HCT116 (cell line): ENCODE data around the gene ACOT7. TPM values are rescaled to one million over a fixed set of nuclear protein-coding genes. Genes with fewer than 3 reads are reported as not detected.

Source experiments
- ATAC-seq: fragments of 200-7000 bp; cut with Tn5 transposase; 2 replicates; pipeline ENCODE4 v1.9.1; 2020; ENCODE audit warnings: mild to moderate bottlenecking, moderate library complexity
- BruUV-seq: library from RNA; stranded (reverse); fragments of 400-500 nt; replicated peaks from 2 replicates; lab custom pipeline; 2021; lab: Mats Ljungman, UMichigan
- CTCF ChIA-PET: fragments of 300-600 bp; sonication (Branson Sonifier 250); formaldehyde crosslinking; loops from one replicate; lab custom pipeline; 2021; ENCODE audit warnings: antibody characterized with exemption; lab: Charles Lee
- POLR2A ChIA-PET: fragments of 300-600, 350-600 bp; sonication (Branson Sonifier 250); formaldehyde crosslinking; loops from one replicate; lab custom pipeline; 2021; ENCODE audit warnings: antibody characterized with exemption; lab: Charles Lee
- RAD21 ChIA-PET, 2 experiments: fragments of 300-600 bp; sonication (Branson Sonifier 250); formaldehyde crosslinking; loops; one replicate each; lab custom pipeline; 2023; ENCODE audit warnings: low total read pairs in 2 of 2; ENCODE audit not compliant: uncharacterized antibody in 2 of 2, unreplicated experiment in 2 of 2, low non-redundant PET in 1 of 2; lab: Charles Lee
- DNase-seq: peaks from one replicate; pipeline ENCODE4 v3.0.0-alpha.2; 2010; ENCODE audit warnings: low read depth, low spot score
- H2AFZ ChIP-seq: fragments of 200-600 bp; shearing (Covaris generic), sonication (generic); 2 replicates; pipeline ENCODE4 v1.6.1; 2017; ENCODE audit warnings: low read depth, mixed run types, mixed read lengths, antibody characterized with exemption, low read length; ENCODE audit not compliant: poor library complexity, severe bottlenecking
- H3K27ac ChIP-seq: 2 replicates; pipeline ENCODE4 v1.5.1; 2012; ENCODE audit warnings: low read depth, low read length
- H3K27me3 ChIP-seq: fragments of 200-600 bp; sonication (generic); 2 replicates; pipeline ENCODE4 v1.6.1; 2016; ENCODE audit warnings: mixed run types, low read length, mixed read lengths; ENCODE audit not compliant: insufficient read depth
- H3K36me3 ChIP-seq, 2 experiments: fragments of 200-500 bp in 1 of 2; fragments of 200-600 bp in 1 of 2; sonication (Bioruptor generic) in 1 of 2; sonication (generic) in 1 of 2; 2 replicates each; pipeline versions ENCODE4 v1.5.1 to v1.6.1; 2014 to 2016; ENCODE audit warnings: low read length in 2 of 2, inconsistent platforms in 1 of 2, mixed read lengths in 1 of 2, mixed run types in 1 of 2; ENCODE audit not compliant: insufficient read depth in 2 of 2, control insufficient read depth in 1 of 2
- H3K4me1 ChIP-seq, 2 experiments: fragments of 200-600 bp in 1 of 2; sonication (generic) in 1 of 2; 2 replicates each; pipeline versions ENCODE4 v1.5.1 to v1.6.1; 2012 to 2017; ENCODE audit warnings: low read length in 2 of 2, inconsistent platforms in 1 of 2, mild to moderate bottlenecking in 1 of 2, mixed read lengths in 1 of 2, mixed run types in 1 of 2, moderate library complexity in 1 of 2; ENCODE audit not compliant: insufficient read depth in 2 of 2, control insufficient read depth in 1 of 2
- H3K4me2 ChIP-seq: fragments of 200-600 bp; sonication (generic); 2 replicates; pipeline ENCODE4 v1.6.1; 2017; ENCODE audit warnings: mixed run types, low read length, mixed read lengths
- H3K4me3 ChIP-seq, 2 experiments: fragments of 200-600 bp in 1 of 2; sonication (generic) in 1 of 2; replicated peaks in 1 of 2; 2 replicates each; pipeline ENCODE4 v1.5.1; 2011 to 2016; ENCODE audit warnings: low read length in 2 of 2, control low read depth in 1 of 2, low read depth in 1 of 2, mild to moderate bottlenecking in 1 of 2, mixed read lengths in 1 of 2, mixed run types in 1 of 2
- H3K79me2 ChIP-seq: fragments of 200-600 bp; sonication (generic); 2 replicates; pipeline ENCODE4 v1.6.1; 2017; ENCODE audit warnings: mild to moderate bottlenecking, mixed run types, low read length, moderate library complexity, mixed read lengths; ENCODE audit not compliant: insufficient read depth
- H3K9ac ChIP-seq: fragments of 200-600 bp; sonication (generic); 2 replicates; pipeline ENCODE4 v1.6.1; 2016; ENCODE audit warnings: low read length, mixed read lengths
- H3K9me2 ChIP-seq: fragments of 200-600 bp; sonication (generic), shearing (Covaris generic); 2 replicates; pipeline ENCODE4 v1.6.1; 2017; ENCODE audit warnings: mixed run types, mild to moderate bottlenecking, moderate library complexity; ENCODE audit not compliant: insufficient read depth
- H3K9me3 ChIP-seq, 2 experiments: fragments of 200-500 bp in 1 of 2; fragments of 200-600 bp in 1 of 2; sonication (Bioruptor generic) in 1 of 2; sonication (generic) in 1 of 2; 2 replicates each; pipeline ENCODE4 v1.6.1; 2014 to 2017; ENCODE audit warnings: low read length in 2 of 2, mixed read lengths in 2 of 2, inconsistent platforms in 1 of 2, low read depth in 1 of 2, mild to moderate bottlenecking in 1 of 2, mixed run types in 1 of 2, moderate library complexity in 1 of 2; ENCODE audit not compliant: control insufficient read depth in 1 of 2, insufficient read depth in 1 of 2
- H4K20me1 ChIP-seq: fragments of 200-600 bp; sonication (generic), shearing (Covaris generic); 2 replicates; pipeline ENCODE4 v1.6.1; 2017; ENCODE audit warnings: mixed run types, mild to moderate bottlenecking, moderate library complexity; ENCODE audit not compliant: insufficient read depth
- CEBPB ChIP-seq: IDR thresholded peaks from 2 replicates; pipeline ENCODE4 v1.6.1; 2012; ENCODE audit warnings: low read depth
- CTCF ChIP-seq, 3 experiments: fragments of 200-600 bp in 1 of 3; sonication (generic) in 1 of 3; IDR thresholded peaks in 2 of 3; conservative IDR thresholded peaks in 1 of 3; 2 replicates each; pipeline ENCODE4 v1.5.1; 2012 to 2017; ENCODE audit warnings: low read depth in 2 of 3, low read length in 2 of 3, antibody characterized with exemption in 1 of 3, borderline replicate concordance in 1 of 3, control low read depth in 1 of 3, mild to moderate bottlenecking in 1 of 3, mixed read lengths in 1 of 3, mixed run types in 1 of 3, moderate library complexity in 1 of 3; ENCODE audit not compliant: insufficient read depth in 1 of 3
- EGR1 ChIP-seq: IDR thresholded peaks from 2 replicates; pipeline ENCODE4 v1.6.1; 2012; ENCODE audit warnings: low read depth
- JUND ChIP-seq: IDR thresholded peaks from 2 replicates; pipeline ENCODE4 v1.6.1; 2012
- MAX ChIP-seq: IDR thresholded peaks from 2 replicates; pipeline ENCODE4 v1.6.1; 2012
- POLR2A ChIP-seq: IDR thresholded peaks from 2 replicates; pipeline ENCODE4 v1.7.0; 2011; ENCODE audit warnings: borderline replicate concordance; ENCODE audit not compliant: insufficient read depth, insufficient read length; ENCODE audit errors: extremely low read depth
- POLR2AphosphoS5 ChIP-seq: IDR thresholded peaks from 2 replicates; pipeline ENCODE4 v1.6.1; 2011; ENCODE audit warnings: mild to moderate bottlenecking, low read depth, low read length, moderate library complexity
- RAD21 ChIP-seq: IDR thresholded peaks from 2 replicates; pipeline ENCODE4 v1.6.1; 2012; ENCODE audit warnings: low read depth, mild to moderate bottlenecking
- REST ChIP-seq: IDR thresholded peaks from 2 replicates; pipeline ENCODE4 v1.6.1; 2012; ENCODE audit warnings: low read depth
- SIN3A ChIP-seq: IDR thresholded peaks from 2 replicates; pipeline ENCODE4 v1.6.1; 2012; ENCODE audit warnings: low read depth
- TCF7L2 ChIP-seq: IDR thresholded peaks from 2 replicates; pipeline ENCODE4 v1.7.0; 2011; ENCODE audit warnings: borderline replicate concordance, inconsistent platforms; ENCODE audit not compliant: insufficient read depth, insufficient read length; ENCODE audit errors: extremely low read depth
- YY1 ChIP-seq: IDR thresholded peaks from 2 replicates; pipeline ENCODE4 v1.6.1; 2011; ENCODE audit warnings: low read length, low read depth, moderate library complexity, mild to moderate bottlenecking; ENCODE audit not compliant: insufficient replicate concordance; ENCODE audit errors: extremely low read depth
- ZFX ChIP-seq: fragments of 450-650 bp; IDR thresholded peaks from 2 replicates; pipeline ENCODE4 v1.6.1; 2017
- ZNF274 ChIP-seq: fragments of 200-500 bp; sonication (Bioruptor generic); IDR thresholded peaks from 2 replicates; pipeline ENCODE4 v1.6.1; 2014; ENCODE audit warnings: mild to moderate bottlenecking, low read depth, low read length, inconsistent platforms
- intact Hi-C: fragments of 100-400 bp; cut with micrococcal nuclease; formaldehyde crosslinking; loops from 2 replicates; pipeline ENCODE4 v1.10.0; 2022
- total RNA-seq: library from RNA; stranded (reverse); gene quantifications from one replicate; pipeline ENCODE4 v1.2.1, GENCODE V29; 2021; ENCODE audit not compliant: unreplicated experiment

Gene ACOT7
- total RNA-seq, 1 experiment from 2014 or later, result 162 TPM

GRCh38 chr1:6245086-6245868 is 148.3 kb downstream of the ACOT7 start:
- POLR2A ChIA-PET, result no interaction called here
- peak; percentile 60 for ATAC-seq
- H3K4me1 ChIP-seq, result peaks cover 19 to 51% of the 10 kb centered on the region in 2 experiments; a peak in 3 of 4 replicates
- no peak overlapping the region; the same call in 1 of the 2 replicates for H3K9ac ChIP-seq
- CTCF ChIA-PET, result interaction anchor here (0.6 to 5.0 kb wide), 24 partner anchors 8 to 210 kb away, joined by 3 to 39 read pairs (median 5); partner anchors contain the start of genes HES2, ICMT and RNF207
- no peaks in the 10 kb centered on the region for H3K27me3 ChIP-seq
- H3K4me2 ChIP-seq, result peak overlapping the region; percentile 90
- no peaks in the 10 kb centered on the region for H3K79me2 ChIP-seq
- no peaks in the 10 kb centered on the region for H4K20me1 ChIP-seq
- TF ChIP-seq POLR2AphosphoS5, result peak; percentile 49; the same call in 1 of the 2 replicates
- peak; percentile 96 for TF ChIP-seq RAD21
- peak; percentile 40 for TF ChIP-seq TCF7L2
- TF ChIP-seq CTCF (IDR thresholded peaks at IDR 0.05 in 2 of 3, conservative IDR thresholded peaks at IDR 0.05 in 1 of 3; ENCODE audit: borderline replicate concordance in 1 of 3, insufficient read depth in 1 of 3, low read depth in 2 of 3, low read length in 2 of 3), result peak; percentile 76 to 87 (median 84)
- TF ChIP-seq ZFX, result peak; percentile 42; the same call in 1 of the 2 replicates
- TF ChIP-seq SIN3A, result peak; percentile 95
- TF ChIP-seq REST, result peak; percentile 95
- TF ChIP-seq EGR1, result 0 out of 2 replicates have a peak, but pooled peaks have one; percentile 30
- TF ChIP-seq POLR2A, result no peak
- peak; percentile 88 for TF ChIP-seq MAX
- TF ChIP-seq YY1, result peak; percentile 43
- no peak for TF ChIP-seq JUND
- no peak for TF ChIP-seq ZNF274
- TF ChIP-seq CEBPB, result no peak
- RAD21 ChIA-PET, result interaction anchor here (0.6 to 2.8 kb wide), 11 partner anchors 8 to 195 kb away, joined by 3 to 10 read pairs (median 5); partner anchors contain the start of gene ACOT7 (in 1 of the 2)
- intact Hi-C loops, result loop anchor here (1.0 to 5.0 kb wide), 4 partner anchors 40 to 962 kb away; no protein-coding TSS in a partner anchor
- no peaks in the 10 kb centered on the region for H3K9me3 ChIP-seq
- H2AFZ ChIP-seq, result peak overlapping the region; percentile 45
- H3K27ac ChIP-seq, result no peak overlapping the region
- BruUV-seq, result no TSS peak
- no peaks in the 10 kb centered on the region for H3K9me2 ChIP-seq
- no peaks in the 10 kb centered on the region for H3K36me3 ChIP-seq
- H3K4me3 ChIP-seq, result peak overlapping the region; percentile 45 to 55
- peak; percentile 57 for DNase-seq
